Transverse colon (tissue), 4 donors: Measurements from ENCODE around the gene POU2F1.

Experiments
- CTCF ChIP-seq, 5 experiments: fragments of 200-600 bp in 3 of 5; fragments of 450-650 bp in 2 of 5; sonication (generic) in 3 of 5; IDR thresholded peaks; 1 replicate in 2 of 5; 2 replicates in 3 of 5; pipeline ENCODE4 v1.5.1; 2016 to 2017; ENCODE audit warnings: antibody characterized with exemption in 5 of 5, inconsistent platforms in 3 of 5, mild to moderate bottlenecking in 2 of 5, moderate library complexity in 1 of 5
- EP300 ChIP-seq: sonication (generic); formaldehyde crosslinking; IDR thresholded peaks from one replicate; pipeline ENCODE4 v1.6.1; 2017; ENCODE audit warnings: antibody characterized with exemption, low read depth
- POLR2A ChIP-seq: fragments of 450-650 bp; IDR thresholded peaks from one replicate; pipeline ENCODE4 v1.6.1; 2016; ENCODE audit warnings: antibody characterized with exemption, mild to moderate bottlenecking, moderate library complexity
- POLR2AphosphoS5 ChIP-seq, 3 donors: sonication (generic); formaldehyde crosslinking; IDR thresholded peaks; one replicate each; pipeline ENCODE4 v1.6.1; 2016; ENCODE audit warnings: antibody characterized with exemption in 3 of 3

GRCh38 chr1:167199656-167200055 is 21.0 kb upstream of the POU2F1 start:
- TF ChIP-seq CTCF (IDR thresholded peaks at IDR 0.05) (no peak), POLR2A (no peak), POLR2AphosphoS5 (IDR thresholded peaks at IDR 0.05) (no peak), EP300 (no peak)
